ES-I3 (cell line): Measurements from ENCODE around the gene PRR30.
"Not testable (repeated sequence)": the region's sequence is repeated elsewhere in the genome, so short reads cannot be mapped to it uniquely, and the experiment has no call there.

Experiments
- H3K36me3 ChIP-seq: 2 replicates; pipeline ENCODE4 v1.6.1; 2013; ENCODE audit warnings: mild to moderate bottlenecking, low read length, control low read depth, moderate library complexity; ENCODE audit not compliant: insufficient read depth
- H3K4me1 ChIP-seq: 2 replicates; pipeline ENCODE4 v1.6.1; 2013; ENCODE audit warnings: mild to moderate bottlenecking, control low read depth, low read length; ENCODE audit not compliant: insufficient read depth
- H3K9ac ChIP-seq: 2 replicates; pipeline ENCODE4 v1.6.1; 2013; ENCODE audit warnings: low read depth, mild to moderate bottlenecking, low read length, moderate library complexity
- H3K9me3 ChIP-seq: 2 replicates; pipeline ENCODE4 v1.6.1; 2013; ENCODE audit warnings: mild to moderate bottlenecking, low read length, moderate library complexity; ENCODE audit not compliant: control insufficient read depth, insufficient read depth

The PRR30 gene

GRCh38 chr2:27127883-27128667 lies 11.1 kb downstream of the PRR30 start:
- Histone ChIP-seq H3K9me3 (no peaks in the 10 kb centered on the region), H3K9ac (no peak overlapping the region), H3K36me3 (peaks cover 8% of the 10 kb centered on the region), H3K4me1 (peaks cover 7% of the 10 kb centered on the region; the same call in 1 of the 2 replicates)

- peaks cover 10% of the 10 kb centered on the region; the same call in 1 of the 2 replicates for H3K4me1 ChIP-seq
- H3K9me3 ChIP-seq, result no peaks in the 10 kb centered on the region
- no peaks in the 10 kb centered on the region for H3K36me3 ChIP-seq
- no peak overlapping the region for H3K9ac ChIP-seq
Observed at GRCh38 chr2:27126252-27126710, 12.9 kb downstream of the PRR30 start.

- Histone ChIP-seq H3K36me3 (no peaks in the 10 kb centered on the region), H3K4me1 (peaks cover 10% of the 10 kb centered on the region; the same call in 1 of the 2 replicates), H3K9ac (no peak overlapping the region), H3K9me3 (no peaks in the 10 kb centered on the region)
Observed at GRCh38 chr2:27125104-27125503, 14.1 kb downstream of the PRR30 start.

- Histone ChIP-seq H3K36me3 (no peaks in the 10 kb centered on the region), H3K4me1 (peaks cover 10% of the 10 kb centered on the region; the same call in 1 of the 2 replicates), H3K9me3 (no peaks in the 10 kb centered on the region), H3K9ac (peak within 1 kb of the TSS; percentile 46)
Observed at GRCh38 chr2:27123302-27124150, 15.7 kb downstream of the PRR30 start, which contains the start of gene ABHD1. Gene ABHD1, plus strand, starts transcription at chr2:27123815. Its CDS starts 134 bp downstream, at chr2:27123949.

GRCh38 chr2:27122791-27123190 lies 16.4 kb downstream of the PRR30 start:
- Histone ChIP-seq H3K36me3 (no peaks in the 10 kb centered on the region), H3K9ac (peak overlapping the region; percentile 46; the same call in 1 of the 2 replicates), H3K9me3 (no peaks in the 10 kb centered on the region), H3K4me1 (peaks cover 10% of the 10 kb centered on the region; the same call in 1 of the 2 replicates)

GRCh38 chr2:27121906-27122305 lies 17.3 kb downstream of the PRR30 start:
- no peaks in the 10 kb centered on the region for H3K36me3 ChIP-seq
- H3K4me1 ChIP-seq, result peaks cover 10% of the 10 kb centered on the region; the same call in 1 of the 2 replicates
- no peak overlapping the region for H3K9ac ChIP-seq
- no peaks in the 10 kb centered on the region for H3K9me3 ChIP-seq

GRCh38 chr2:27119330-27119670 lies 19.9 kb downstream of the PRR30 start:
- H3K9ac ChIP-seq, result peak overlapping the region; percentile 55; the same call in 1 of the 2 replicates
- H3K4me1 ChIP-seq, H3K9me3 ChIP-seq, H3K36me3 ChIP-seq: not testable (repeated sequence)

- Histone ChIP-seq H3K36me3 (no peaks in the 10 kb centered on the region), H3K9me3 (no peaks in the 10 kb centered on the region), H3K9ac (peak within 1 kb of the TSS; percentile 55; the same call in 1 of the 2 replicates), H3K4me1 (0 out of 2 replicates have a peak, but pooled peaks cover 5% of the 10 kb centered on the region)
Observed at GRCh38 chr2:27118525-27119329, 20.5 kb downstream of the PRR30 start, which contains the start of gene CGREF1. Gene CGREF1, minus strand, starts transcription at chr2:27119128. Its CDS starts 14,762 bp downstream, at chr2:27104366.

- no peaks in the 10 kb centered on the region for H3K9me3 ChIP-seq
- H3K4me1 ChIP-seq, result 0 out of 2 replicates have a peak, but pooled peaks cover 3% of the 10 kb centered on the region
- peak overlapping the region; percentile 55; the same call in 1 of the 2 replicates for H3K9ac ChIP-seq
- H3K36me3 ChIP-seq, result no peaks in the 10 kb centered on the region
Observed at GRCh38 chr2:27117995-27118524, 21.1 kb downstream of the PRR30 start.

- Histone ChIP-seq H3K9me3 (no peaks in the 10 kb centered on the region), H3K9ac (no peak overlapping the region), H3K36me3 (no peaks in the 10 kb centered on the region), H3K4me1 (no peaks in the 10 kb centered on the region)
Observed at GRCh38 chr2:27115519-27115918, 23.7 kb downstream of the PRR30 start.

- H3K4me1 ChIP-seq, H3K36me3 ChIP-seq, H3K9ac ChIP-seq, H3K9me3 ChIP-seq: not testable (repeated sequence)
Observed at GRCh38 chr2:27111392-27112078, 27.7 kb downstream of the PRR30 start.

GRCh38 chr2:27110603-27111352 lies 28.4 kb downstream of the PRR30 start:
- H3K9ac ChIP-seq, result peak overlapping the region; percentile 28; the same call in 1 of the 2 replicates
- H3K36me3 ChIP-seq, H3K9me3 ChIP-seq, H3K4me1 ChIP-seq: not testable (repeated sequence)

GRCh38 chr2:27109083-27109482 lies 30.1 kb downstream of the PRR30 start:
- H3K9ac ChIP-seq, result no peak overlapping the region
- no peaks in the 10 kb centered on the region for H3K36me3 ChIP-seq
- H3K9me3 ChIP-seq, result no peaks in the 10 kb centered on the region
- no peaks in the 10 kb centered on the region for H3K4me1 ChIP-seq
